ENCODE results near the gene MUC4. TPM values are rescaled to one million over a fixed set of nuclear protein-coding genes. Genes with fewer than 3 reads are reported as not detected.
A peak's percentile ranks its signal among the peaks of the same experiment; 100 is the strongest.

The MUC4 gene
- total and polyA plus RNA-seq, 2 experiments from 2014 or later: 1.3 TPM

- ATAC-seq: no peak
- no peak for TF ChIP-seq ZNF114 (CRISPR knock-in tag; IDR thresholded peaks at IDR 0.05)
- no peak for TF ChIP-seq STAT1 (IDR thresholded peaks at IDR 0.05; ENCODE audit: unreplicated experiment)
- no peak for TF ChIP-seq POLR2AphosphoS5 (IDR thresholded peaks at IDR 0.05; ENCODE audit: low read depth)
- no peak for TF ChIP-seq EZH2phosphoT487 (IDR thresholded peaks at IDR 0.05; ENCODE audit: unreplicated experiment)
- Mint-ChIP-seq H3K27ac (0 out of 2 replicates have a peak overlapping the region, but pooled peaks have one; percentile 56), H3K4me1 (no peaks in the 10 kb centered on the region; the same call in 1 of the 3 replicates), H3K27me3 (ENCODE audit: insufficient read depth, low read depth, poor library complexity) (peaks cover 7% of the 10 kb centered on the region), H3K4me3 (no peak overlapping the region), H3K9me3 (peaks cover 5% of the 10 kb centered on the region; the same call in 2 of the 3 replicates), H3K36me3 (ENCODE audit: low read depth) (no peaks in the 10 kb centered on the region)
- no peak for DNase-seq (ENCODE audit: low spot score)
- no peaks in the 10 kb centered on the region for H3K9me2 ChIP-seq (ENCODE audit: insufficient read depth)
- H3K4me2 ChIP-seq: no peak overlapping the region
- no peak overlapping the region for H3K4me3 ChIP-seq
- no peaks in the 10 kb centered on the region for H4K20me1 ChIP-seq (replicated peaks; ENCODE audit: insufficient read depth)
- H3K79me2 ChIP-seq (replicated peaks; ENCODE audit: insufficient read depth): no peaks in the 10 kb centered on the region
- no peaks in the 10 kb centered on the region for H3F3A ChIP-seq (replicated peaks; ENCODE audit: low read depth)
- H3K4me1 ChIP-seq (ENCODE audit: insufficient read depth): no peaks in the 10 kb centered on the region
- no peaks in the 10 kb centered on the region for H3K36me3 ChIP-seq (ENCODE audit: insufficient read depth)
- H3K27me3 ChIP-seq (ENCODE audit: insufficient read depth): no peaks in the 10 kb centered on the region
- no peak overlapping the region for H2AFZ ChIP-seq
- no peak overlapping the region for H3K27ac ChIP-seq (ENCODE audit: low read depth)
Observed at GRCh38 chr3:195763843-195764825, 47.6 kb downstream of the MUC4 start.

- ATAC-seq: peak; percentile 16; the same call in 2 of the 3 replicates
- Histone ChIP-seq H2AFZ (no peak overlapping the region), H3K27me3 (ENCODE audit: insufficient read depth) (no peaks in the 10 kb centered on the region), H4K20me1 (replicated peaks; ENCODE audit: insufficient read depth) (no peaks in the 10 kb centered on the region), H3F3A (replicated peaks; ENCODE audit: low read depth) (no peaks in the 10 kb centered on the region), H3K36me3 (ENCODE audit: insufficient read depth) (no peaks in the 10 kb centered on the region), H3K27ac (ENCODE audit: low read depth) (no peak overlapping the region), H3K4me1 (ENCODE audit: insufficient read depth) (no peaks in the 10 kb centered on the region), H3K4me3 (no peak overlapping the region), H3K4me2 (no peak overlapping the region), H3K79me2 (replicated peaks; ENCODE audit: insufficient read depth) (no peaks in the 10 kb centered on the region), H3K9me2 (ENCODE audit: insufficient read depth) (no peaks in the 10 kb centered on the region)
- peaks cover 5% of the 10 kb centered on the region; the same call in 2 of the 3 replicates for H3K9me3 Mint-ChIP-seq
- H3K36me3 Mint-ChIP-seq (ENCODE audit: low read depth): no peaks in the 10 kb centered on the region
- DNase-seq (ENCODE audit: low spot score): no peak
- no peak overlapping the region for H3K4me3 Mint-ChIP-seq
- H3K27me3 Mint-ChIP-seq (ENCODE audit: insufficient read depth, low read depth, poor library complexity): peaks cover 3% of the 10 kb centered on the region
- H3K27ac Mint-ChIP-seq: no peak overlapping the region
- no peaks in the 10 kb centered on the region; the same call in 1 of the 3 replicates for H3K4me1 Mint-ChIP-seq
- TF ChIP-seq ETS1 (IDR thresholded peaks at IDR 0.05) (no peak), CTCF (conservative IDR thresholded peaks at IDR 0.05; ENCODE audit: low read depth in 2 of 2) (no peak), CREB1 (CRISPR knock-in tag; IDR thresholded peaks at IDR 0.05; ENCODE audit: low read depth) (no peak), ZNF462 (CRISPR knock-in tag; IDR thresholded peaks at IDR 0.05) (no peak), EZH2phosphoT487 (IDR thresholded peaks at IDR 0.05; ENCODE audit: unreplicated experiment) (no peak), EZH2 (IDR thresholded peaks at IDR 0.05; ENCODE audit: low read depth, unreplicated experiment) (no peak), ZNF331 (CRISPR knock-in tag; IDR thresholded peaks at IDR 0.05; ENCODE audit: low read depth) (no peak)
Observed at GRCh38 chr3:195763076-195763830, 48.5 kb downstream of the MUC4 start.
